ENCODE data around the gene NUP160. TPM values are rescaled to one million over a fixed set of nuclear protein-coding genes. Genes with fewer than 3 reads are reported as not detected.
"Not testable (repeated sequence)": the region's sequence is repeated elsewhere in the genome, so short reads cannot be mapped to it uniquely, and the experiment has no call there.

The NUP160 gene, protein sequence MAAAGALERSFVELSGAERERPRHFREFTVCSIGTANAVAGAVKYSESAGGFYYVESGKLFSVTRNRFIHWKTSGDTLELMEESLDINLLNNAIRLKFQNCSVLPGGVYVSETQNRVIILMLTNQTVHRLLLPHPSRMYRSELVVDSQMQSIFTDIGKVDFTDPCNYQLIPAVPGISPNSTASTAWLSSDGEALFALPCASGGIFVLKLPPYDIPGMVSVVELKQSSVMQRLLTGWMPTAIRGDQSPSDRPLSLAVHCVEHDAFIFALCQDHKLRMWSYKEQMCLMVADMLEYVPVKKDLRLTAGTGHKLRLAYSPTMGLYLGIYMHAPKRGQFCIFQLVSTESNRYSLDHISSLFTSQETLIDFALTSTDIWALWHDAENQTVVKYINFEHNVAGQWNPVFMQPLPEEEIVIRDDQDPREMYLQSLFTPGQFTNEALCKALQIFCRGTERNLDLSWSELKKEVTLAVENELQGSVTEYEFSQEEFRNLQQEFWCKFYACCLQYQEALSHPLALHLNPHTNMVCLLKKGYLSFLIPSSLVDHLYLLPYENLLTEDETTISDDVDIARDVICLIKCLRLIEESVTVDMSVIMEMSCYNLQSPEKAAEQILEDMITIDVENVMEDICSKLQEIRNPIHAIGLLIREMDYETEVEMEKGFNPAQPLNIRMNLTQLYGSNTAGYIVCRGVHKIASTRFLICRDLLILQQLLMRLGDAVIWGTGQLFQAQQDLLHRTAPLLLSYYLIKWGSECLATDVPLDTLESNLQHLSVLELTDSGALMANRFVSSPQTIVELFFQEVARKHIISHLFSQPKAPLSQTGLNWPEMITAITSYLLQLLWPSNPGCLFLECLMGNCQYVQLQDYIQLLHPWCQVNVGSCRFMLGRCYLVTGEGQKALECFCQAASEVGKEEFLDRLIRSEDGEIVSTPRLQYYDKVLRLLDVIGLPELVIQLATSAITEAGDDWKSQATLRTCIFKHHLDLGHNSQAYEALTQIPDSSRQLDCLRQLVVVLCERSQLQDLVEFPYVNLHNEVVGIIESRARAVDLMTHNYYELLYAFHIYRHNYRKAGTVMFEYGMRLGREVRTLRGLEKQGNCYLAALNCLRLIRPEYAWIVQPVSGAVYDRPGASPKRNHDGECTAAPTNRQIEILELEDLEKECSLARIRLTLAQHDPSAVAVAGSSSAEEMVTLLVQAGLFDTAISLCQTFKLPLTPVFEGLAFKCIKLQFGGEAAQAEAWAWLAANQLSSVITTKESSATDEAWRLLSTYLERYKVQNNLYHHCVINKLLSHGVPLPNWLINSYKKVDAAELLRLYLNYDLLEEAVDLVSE (N-terminal part only)
- 34.2 TPM for total RNA-seq
- long read RNA-seq, partial matches to known transcripts: 25 of 37 reads
- long read RNA-seq, other reads (novel, unspliced or antisense): 8 of 37 reads

DNA sequence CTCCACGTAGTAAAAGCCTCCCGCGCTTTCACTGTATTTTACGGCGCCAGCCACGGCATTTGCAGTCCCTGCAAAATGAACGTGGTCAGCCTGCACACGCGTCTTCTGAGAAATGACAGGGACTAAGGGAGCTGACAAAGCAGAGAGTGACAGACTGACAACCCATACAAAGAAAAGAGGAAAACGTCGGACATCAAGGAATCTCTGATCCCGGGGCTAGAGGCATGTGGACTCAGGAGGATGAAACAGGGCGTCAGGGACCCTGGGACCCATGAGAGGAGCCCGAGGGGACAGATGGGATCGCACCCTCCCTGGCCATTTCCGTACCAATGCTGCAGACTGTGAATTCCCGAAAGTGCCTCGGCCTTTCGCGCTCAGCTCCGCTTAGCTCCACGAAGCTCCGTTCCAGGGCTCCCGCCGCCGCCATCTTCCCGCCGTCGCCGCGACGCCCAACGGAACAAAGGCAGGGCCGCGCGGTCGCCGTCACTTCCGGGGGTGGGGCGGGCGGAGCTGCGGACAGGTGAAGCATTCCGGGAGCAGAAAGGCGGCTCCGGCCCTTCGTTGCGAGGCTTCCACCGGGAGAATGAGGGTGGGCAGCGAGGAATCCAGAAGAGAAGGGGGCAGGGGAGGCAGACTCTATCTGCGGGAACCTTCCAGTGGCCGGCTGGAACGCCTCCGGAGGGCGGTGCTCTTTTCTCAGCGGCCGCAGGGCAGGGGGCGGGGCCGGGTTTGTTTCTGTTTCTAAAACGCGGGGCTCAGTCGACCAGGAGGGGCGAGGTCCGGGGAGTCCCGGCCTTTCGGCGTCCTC lies at the start of gene NUP160:
NUP160 (minus strand) TSS at position 459 of the 808 bp plus-strand sequence; CDS start at position 427, 32 bp downstream.
- DNase-seq (ENCODE audit: low spot score): peak; percentile 96

DNA sequence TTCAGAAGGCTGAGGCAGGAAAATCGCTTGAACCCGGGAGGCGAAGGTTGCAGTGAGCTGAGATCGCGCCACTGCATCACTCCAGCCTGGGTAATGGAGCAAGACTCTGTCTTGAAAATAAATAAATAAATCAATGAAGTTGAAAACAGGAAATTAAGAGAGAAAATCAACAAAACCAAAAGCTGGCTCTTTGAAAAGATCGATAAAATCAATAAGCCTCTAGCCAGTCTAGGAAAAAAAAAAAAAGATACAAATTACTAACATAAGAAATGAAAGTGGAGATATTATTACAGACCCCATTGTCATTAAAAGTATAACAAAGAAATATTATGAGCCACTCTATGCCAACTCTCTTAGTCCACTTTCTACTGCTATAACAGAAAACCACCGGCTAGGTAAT lies 48.0 kb upstream of the NUP160 start:
- DNase-seq (ENCODE audit: low spot score): peak; percentile 35

DNA sequence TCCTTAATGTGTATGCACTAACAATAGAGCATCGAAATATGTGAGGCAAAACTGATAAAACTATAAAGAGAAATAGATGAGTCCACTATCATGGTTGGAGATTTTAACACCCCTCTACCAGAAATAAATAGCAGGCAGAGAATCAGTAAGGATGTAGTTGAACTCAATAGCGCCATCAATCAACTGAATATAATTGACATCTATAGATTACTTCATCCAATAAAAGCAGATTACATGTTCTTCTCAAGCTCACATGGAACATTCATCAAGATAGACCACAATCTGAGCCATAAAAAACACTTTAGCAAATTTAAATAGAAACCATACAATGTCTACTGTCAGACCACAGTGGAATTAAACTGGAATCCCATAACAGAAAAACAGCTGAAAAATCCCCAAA lies 46.9 kb upstream of the NUP160 start:
- no peak for DNase-seq (ENCODE audit: low spot score)

DNA sequence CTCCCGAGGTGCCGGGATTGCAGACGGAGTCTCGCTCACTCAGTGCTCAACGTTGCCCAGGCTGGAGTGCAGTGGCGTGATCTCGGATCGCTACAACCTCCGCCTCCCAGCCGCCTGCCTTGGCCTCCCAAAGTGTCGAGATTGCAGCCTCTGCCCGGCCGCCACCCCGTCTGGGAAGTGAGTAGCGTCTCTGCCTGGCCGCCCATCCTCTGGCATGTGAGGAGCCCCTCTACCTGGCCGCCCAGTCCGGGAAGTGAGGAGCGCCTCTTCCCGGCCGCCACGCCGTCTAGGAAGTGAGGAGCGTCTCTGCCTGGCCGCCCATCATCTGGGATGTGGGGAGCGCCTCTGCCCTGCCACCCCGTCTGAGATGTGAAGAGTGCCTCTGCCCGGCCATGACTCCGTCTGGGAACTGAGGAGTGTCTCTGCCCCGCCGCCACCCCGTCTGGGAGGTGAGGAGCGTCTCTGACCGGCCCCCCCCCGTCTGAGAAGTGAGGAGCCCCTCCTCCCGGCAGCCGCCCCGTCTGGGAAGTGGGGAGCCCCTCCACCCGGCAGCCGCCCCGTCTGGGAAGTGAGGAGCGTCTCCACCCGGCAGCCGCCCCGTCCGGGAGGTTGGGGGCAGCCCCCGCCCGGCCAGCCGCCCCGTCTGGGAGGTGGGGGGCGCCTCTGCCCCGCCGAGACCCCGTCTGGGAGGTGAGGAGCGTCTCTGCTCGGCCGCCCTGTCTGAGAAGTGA lies 44.6 kb upstream of the NUP160 start:
- peak; percentile 57 for DNase-seq (ENCODE audit: low spot score)

DNA sequence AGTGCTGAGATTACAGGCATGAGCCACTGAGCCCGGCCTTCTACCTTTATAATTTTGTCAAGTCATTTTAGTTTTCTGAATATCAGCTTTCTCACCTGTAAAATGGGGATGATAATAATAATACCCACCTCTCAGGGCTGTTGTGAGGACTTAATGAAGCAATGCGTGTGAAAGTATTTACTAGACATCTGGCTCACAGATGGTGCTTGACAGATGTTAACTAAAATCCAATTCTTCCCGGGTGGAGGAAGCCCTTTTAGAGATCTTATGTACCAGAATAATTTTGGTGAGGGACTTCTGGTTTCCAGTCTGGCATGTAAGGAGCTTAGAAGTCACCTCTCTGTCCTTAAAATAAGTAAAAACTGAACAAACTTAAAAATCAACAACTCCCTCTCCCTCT lies 43.7 kb upstream of the NUP160 start:
- no peak for DNase-seq (ENCODE audit: low spot score)

DNA sequence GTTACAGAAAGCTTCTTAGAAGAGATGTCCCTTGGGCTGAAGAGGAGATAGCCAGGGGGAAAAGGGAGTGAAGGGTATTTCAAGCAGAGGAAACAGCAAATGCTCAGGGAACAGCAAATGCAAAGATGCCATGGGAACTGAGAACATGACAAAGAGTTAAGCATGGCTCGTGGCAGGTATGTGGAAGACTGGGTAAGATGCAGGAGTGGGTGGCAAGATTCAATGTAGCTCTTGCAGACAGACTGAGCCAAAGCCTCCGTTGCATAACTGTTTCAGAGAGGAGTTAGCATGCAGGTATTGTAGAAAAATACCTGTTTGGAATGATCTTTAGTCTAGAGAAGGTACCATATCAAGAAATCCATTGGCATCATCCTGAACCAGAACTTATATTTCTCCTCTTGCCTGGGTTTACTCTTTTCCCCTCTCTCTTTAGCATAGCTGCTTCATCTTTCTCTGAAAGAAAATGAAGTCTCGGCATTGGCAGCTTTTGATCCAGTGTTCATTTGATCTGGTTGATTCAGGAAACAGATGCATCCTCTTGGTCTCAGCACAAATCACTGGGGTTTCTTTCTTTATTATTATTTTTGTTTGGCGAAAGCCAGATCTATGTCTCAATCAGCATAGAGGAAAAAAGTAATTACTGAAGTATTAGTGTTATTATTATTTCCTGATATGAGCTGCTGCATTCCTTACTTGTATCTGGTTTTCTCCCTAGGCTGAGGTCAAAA lies 41.7 kb upstream of the NUP160 start:
- DNase-seq (ENCODE audit: low spot score): no peak

DNA sequence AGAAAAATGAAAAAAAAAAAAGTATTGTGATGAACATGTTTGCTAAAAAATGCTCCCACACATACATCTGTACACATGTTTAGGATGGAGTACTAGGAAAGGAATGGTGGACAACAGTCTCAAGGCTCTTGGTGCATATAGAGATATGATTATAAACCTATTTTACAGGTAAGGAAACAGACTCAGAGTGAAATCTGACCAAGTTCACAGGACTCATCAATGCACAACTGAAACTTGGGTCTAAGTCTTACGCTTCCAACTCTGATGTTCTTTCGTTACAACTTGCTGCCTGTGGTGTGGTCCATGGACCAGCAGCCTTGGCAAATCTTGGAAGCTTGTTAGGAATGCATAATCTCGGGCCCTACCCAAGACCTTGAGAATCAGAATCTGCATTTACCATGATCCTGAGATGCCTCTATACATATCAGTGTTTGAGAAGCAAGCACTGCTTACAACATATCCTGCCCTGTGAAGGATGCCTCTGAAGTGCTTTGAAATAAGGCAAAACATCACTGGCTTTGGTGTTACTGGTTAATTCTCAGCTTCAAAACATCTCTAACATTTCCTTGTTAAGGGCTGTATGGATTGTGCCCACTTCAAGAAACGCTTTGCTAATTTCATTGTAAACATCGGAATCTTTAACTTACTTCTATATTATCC lies 39.9 kb upstream of the NUP160 start:
- DNase-seq (ENCODE audit: low spot score): no peak

DNA sequence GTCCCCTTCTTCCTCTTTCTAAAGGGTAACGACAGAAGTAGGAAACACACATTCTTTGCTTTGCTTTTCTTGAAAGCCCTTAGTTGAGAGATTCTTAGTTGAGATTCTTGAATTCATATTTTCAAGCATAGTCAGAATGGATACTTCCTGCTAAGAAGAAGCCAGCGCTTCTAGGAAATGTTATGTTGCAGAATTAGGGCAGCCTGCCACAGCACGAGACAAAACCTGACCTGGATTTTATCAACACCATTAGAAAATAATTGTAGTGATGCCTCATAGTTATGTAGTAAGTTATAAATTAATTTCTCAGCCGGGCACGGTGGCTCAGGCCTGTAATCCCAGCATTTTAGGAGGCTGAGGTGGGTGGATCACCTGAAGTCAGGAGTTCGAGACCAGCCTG lies 37.9 kb upstream of the NUP160 start:
- peak; percentile 62 for DNase-seq (ENCODE audit: low spot score)

DNA sequence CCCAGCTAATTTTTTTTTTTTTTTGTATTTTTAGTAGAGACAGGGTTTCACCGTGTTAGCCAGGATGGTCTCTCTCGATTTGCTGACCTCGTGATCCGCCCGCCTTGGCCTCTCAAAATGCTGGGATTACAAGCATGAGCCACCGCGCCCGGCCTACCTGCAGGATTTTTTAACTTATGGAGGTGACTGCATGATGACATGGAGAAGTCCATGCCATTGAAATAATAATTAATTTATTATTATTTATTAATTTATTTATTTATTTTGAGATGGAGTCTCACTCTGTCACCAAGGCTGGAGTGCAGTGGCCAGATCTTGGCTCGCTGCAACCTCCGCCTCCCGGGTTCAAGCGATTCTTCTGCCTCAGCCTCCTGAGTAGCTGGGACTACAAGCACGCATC lies 34.3 kb upstream of the NUP160 start:
- DNase-seq (ENCODE audit: low spot score): peak; percentile 53

DNA sequence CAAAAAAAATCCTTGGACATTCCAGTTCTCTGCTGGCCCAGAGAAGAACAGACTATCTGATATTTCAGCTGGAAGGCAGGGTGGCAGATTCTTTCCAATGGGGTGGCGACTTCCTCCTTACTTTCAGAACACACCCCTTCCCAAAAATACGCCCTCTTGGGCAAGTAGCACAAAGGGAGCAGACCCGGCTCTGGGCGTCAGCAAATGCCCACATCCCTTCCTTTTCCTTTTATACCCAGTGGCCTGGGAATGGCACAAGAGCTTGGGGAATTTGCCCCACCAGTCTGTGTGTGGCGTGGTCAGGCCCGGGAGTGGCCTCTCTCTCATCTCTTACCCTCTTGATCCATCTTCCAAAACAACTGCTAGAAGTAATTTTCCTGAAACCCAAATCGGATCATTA lies 33.0 kb upstream of the NUP160 start:
- peak; percentile 41 for DNase-seq (ENCODE audit: low spot score)

DNA sequence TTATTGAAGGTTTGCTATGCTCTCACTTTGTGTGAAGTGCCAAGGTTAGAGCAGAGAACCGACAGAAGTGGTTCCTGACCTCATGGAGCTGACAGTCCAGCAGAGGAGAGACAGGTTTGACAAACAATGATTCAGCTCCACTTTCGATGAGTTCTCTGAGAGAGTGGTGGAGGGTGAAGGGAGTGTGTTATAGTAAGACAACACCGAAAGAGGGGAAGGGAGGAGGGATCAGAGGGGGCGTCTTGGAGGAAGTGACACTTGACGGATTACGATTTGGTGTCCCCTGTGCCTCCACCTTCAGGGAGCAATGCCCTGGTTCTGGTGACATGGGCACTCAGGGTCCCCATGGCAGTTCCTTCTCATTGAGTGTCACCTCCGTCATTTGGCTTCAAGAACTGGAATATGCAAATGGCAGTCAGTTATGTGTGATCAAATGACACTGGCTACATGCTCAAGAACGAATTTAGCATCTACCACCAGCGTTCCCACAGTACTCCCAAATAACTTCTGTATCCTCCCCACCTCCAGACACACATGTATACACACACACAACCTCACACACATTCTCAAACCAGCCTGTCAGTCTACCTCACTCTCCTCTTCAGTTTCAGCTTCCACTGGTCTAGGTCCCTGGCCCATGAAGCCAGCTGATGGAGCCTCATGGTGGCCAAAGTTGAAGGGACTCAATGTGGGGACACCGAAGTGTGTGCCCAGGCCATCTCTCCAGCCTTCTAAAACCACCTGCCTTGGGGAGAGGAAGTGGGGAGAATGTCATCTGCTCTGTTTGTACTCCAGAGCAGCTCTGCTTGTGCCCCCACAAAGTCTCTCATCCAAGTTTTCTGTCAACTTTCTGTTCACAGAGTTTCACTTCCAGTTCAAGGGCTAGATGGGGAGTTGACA lies 31.4 kb upstream of the NUP160 start:
- peak; percentile 65 for DNase-seq (ENCODE audit: low spot score)

DNA sequence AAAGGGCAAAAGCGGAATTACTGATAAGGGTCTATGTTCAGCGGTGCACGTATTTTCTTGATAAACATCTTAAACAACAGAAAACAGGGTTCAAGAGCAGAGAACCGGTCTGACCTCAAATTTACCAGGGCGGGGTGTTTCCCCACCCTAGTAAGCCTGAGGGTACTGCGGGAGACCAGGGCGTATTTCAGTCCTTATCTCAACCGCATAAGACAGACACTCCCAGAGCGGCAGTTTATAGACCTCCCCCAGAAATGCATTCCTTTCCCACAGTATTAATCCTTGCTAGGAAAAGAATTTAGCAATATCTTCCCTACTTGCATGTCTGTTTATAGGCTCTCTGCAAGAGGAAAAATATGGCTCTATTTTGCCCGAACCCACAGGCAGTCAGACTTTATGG lies 27.7 kb upstream of the NUP160 start:
- DNase-seq (ENCODE audit: low spot score): not testable (repeated sequence)

DNA sequence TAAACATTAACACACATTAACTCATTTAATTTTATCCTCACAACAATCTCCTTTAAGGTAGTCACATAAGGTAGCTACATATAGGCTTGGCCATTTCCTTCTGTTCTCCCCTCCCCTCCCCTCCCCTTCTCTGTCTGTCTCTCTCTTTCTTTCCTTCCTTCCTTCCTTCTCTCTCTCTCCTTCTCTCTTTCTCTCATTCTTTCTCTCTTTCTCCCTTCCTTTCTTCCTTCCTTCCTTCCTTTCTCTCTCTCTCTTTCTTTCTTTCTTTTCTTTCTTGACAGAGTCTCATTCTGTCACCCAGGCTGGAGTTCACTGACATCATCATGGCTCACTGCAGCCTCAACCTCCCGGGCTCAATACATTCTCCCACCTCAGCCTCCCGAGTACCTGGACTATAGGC lies 22.3 kb upstream of the NUP160 start:
- DNase-seq (ENCODE audit: low spot score): no peak

DNA sequence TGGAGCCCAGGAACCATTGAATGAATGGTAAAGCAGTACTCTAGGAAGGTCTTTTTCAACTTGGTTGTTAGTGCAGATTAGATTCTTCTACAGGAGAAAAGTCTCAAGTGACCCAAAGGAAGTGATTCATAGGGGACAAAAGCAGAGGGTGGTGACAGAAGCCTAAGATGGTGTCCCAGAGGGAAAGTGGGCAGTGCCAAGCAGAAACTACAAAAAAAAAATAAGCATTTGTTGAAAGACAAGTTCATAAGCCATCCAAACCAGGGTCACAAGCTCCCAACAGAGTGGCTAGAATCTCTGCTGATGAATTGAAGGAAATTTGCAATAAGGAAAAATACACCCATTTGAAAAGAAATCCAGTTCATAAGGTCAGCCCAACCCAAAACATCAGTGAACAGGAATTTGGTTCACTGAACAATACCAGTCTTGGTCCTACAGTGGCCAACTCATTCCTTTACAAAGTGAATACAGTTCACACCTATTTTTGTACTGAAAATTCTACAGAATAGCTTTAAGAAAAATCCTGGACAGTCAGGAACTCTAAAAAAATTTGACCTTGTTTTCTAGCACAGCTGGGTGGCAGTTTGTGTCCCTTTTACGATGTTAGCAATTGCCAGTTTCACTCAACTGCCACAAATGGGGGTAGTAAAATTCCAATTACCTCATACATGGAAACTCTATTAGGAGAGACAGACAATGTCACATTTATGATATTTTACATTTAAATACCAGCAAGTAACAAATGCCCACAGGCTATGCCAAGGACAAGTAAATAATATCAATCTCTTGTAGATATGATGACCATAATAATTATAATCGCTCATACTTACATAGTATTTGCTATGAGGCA lies 21.6 kb upstream of the NUP160 start:
- no peak for DNase-seq (ENCODE audit: low spot score)

DNA sequence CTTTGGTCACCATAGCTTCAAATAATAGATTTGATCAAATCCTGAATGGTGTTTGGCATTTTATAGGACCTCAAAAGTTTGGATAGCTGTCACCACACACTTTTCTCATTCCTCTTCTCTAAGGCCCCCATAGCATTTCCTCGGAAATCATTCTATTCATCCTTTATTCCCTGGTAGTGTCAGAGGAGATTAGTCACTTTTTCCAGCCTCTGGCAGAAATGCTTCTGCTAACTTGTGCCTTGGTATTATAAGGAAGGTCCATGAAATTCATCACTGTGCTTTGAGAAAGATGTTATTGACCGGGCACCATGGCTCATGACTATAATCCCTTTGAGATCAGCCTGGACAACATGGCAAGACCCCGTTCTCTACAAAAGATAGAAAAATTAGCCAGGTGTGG lies 19.7 kb upstream of the NUP160 start:
- DNase-seq (ENCODE audit: low spot score): no peak

DNA sequence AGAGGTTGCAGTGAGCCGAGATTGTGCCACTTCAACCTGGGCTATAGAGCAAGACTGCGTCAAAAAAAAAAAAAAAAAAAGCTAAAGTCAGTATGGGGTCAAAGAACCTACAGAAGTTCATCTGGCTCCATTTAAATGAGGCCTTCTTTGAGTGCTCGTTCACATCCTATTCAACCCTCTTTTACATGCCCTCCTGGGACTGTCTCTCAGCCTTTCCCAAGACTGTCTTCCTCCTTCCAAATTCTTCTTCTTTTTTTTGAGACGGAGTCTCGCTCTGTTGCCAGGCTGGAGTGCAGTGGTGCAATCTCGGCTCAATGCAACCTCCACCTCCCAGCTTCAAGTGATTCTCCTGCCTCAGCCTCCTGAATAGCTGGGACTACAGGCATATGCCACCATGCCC lies 18.7 kb upstream of the NUP160 start:
- DNase-seq (ENCODE audit: low spot score): not testable (repeated sequence)
